ENCODE data around the gene SLC35E4. TPM values are rescaled to one million over a fixed set of nuclear protein-coding genes. Genes with fewer than 3 reads are reported as not detected.

Gene SLC35E4
- polyA plus RNA-seq, 1 of the 3 experiments (the other 2 are of a cell fraction): 2.8 TPM

DNA sequence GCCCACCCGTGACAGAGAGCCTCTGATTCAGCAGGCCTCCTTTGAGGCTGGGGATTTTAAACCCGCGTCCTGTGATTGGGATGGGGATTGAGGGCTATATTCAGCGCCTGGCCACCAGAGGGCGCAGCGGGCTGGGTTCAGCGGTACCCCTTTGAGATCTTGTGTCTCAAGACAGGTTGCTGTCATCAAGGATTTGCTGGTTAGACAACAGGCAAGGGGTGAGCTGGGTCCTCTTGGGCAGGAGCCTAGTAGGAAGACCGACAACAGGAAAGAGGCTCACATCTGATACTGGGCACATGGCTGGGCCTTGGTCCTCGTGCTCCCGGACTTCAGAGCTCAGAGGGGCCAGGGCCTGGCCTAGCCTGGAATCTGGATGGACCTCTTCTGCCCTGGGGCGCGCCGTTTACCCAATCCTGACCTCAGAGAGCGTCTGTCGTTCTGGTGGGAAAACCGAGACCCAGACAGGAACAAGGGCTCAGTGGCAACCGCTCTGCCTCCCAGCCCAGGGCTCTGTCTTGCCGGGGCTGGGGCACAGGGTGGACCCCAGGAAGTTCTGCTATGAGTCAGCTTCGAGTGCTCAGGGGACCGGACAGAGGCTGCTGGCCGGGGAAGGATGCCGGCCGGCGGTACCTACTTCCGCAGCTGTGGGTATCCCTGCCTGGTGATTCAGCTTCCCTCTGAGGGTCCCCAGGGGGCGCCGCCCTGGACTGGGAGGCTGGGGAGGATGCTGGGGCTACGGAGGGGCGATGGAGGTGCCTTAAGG lies 929 bp upstream of the SLC35E4 start (continued):
- TF ChIP-seq, protein P1, sequence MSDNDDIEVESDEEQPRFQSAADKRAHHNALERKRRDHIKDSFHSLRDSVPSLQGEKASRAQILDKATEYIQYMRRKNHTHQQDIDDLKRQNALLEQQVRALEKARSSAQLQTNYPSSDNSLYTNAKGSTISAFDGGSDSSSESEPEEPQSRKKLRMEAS (IDR thresholded peaks at IDR 0.05; ENCODE audit: low read depth): peak; percentile 65
- TF ChIP-seq FOXJ3 (CRISPR knock-in tag; IDR thresholded peaks at IDR 0.05): peak; percentile 66; the same call in 1 of the 2 replicates
- peak; percentile 51; the same call in 1 of the 2 replicates for TF ChIP-seq JUND (IDR thresholded peaks at IDR 0.05)
- TF ChIP-seq, protein P2, sequence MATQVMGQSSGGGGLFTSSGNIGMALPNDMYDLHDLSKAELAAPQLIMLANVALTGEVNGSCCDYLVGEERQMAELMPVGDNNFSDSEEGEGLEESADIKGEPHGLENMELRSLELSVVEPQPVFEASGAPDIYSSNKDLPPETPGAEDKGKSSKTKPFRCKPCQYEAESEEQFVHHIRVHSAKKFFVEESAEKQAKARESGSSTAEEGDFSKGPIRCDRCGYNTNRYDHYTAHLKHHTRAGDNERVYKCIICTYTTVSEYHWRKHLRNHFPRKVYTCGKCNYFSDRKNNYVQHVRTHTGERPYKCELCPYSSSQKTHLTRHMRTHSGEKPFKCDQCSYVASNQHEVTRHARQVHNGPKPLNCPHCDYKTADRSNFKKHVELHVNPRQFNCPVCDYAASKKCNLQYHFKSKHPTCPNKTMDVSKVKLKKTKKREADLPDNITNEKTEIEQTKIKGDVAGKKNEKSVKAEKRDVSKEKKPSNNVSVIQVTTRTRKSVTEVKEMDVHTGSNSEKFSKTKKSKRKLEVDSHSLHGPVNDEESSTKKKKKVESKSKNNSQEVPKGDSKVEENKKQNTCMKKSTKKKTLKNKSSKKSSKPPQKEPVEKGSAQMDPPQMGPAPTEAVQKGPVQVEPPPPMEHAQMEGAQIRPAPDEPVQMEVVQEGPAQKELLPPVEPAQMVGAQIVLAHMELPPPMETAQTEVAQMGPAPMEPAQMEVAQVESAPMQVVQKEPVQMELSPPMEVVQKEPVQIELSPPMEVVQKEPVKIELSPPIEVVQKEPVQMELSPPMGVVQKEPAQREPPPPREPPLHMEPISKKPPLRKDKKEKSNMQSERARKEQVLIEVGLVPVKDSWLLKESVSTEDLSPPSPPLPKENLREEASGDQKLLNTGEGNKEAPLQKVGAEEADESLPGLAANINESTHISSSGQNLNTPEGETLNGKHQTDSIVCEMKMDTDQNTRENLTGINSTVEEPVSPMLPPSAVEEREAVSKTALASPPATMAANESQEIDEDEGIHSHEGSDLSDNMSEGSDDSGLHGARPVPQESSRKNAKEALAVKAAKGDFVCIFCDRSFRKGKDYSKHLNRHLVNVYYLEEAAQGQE (IDR thresholded peaks at IDR 0.05; ENCODE audit: low read depth, low read length): no peak
- TF ChIP-seq YY1 (IDR thresholded peaks at IDR 0.05; ENCODE audit: low read depth): no peak
- no peak for TF ChIP-seq RXRA (IDR thresholded peaks at IDR 0.05; ENCODE audit: borderline replicate concordance, low read depth)
- TF ChIP-seq, protein P3, sequence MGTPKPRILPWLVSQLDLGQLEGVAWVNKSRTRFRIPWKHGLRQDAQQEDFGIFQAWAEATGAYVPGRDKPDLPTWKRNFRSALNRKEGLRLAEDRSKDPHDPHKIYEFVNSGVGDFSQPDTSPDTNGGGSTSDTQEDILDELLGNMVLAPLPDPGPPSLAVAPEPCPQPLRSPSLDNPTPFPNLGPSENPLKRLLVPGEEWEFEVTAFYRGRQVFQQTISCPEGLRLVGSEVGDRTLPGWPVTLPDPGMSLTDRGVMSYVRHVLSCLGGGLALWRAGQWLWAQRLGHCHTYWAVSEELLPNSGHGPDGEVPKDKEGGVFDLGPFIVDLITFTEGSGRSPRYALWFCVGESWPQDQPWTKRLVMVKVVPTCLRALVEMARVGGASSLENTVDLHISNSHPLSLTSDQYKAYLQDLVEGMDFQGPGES (IDR thresholded peaks at IDR 0.05; ENCODE audit: low read depth, low read length): no peak
- TF ChIP-seq EZH2phosphoT487 (IDR thresholded peaks at IDR 0.05; ENCODE audit: borderline replicate concordance, low read depth): no peak
- TF ChIP-seq EP300 (IDR thresholded peaks at IDR 0.05; ENCODE audit: borderline replicate concordance in 1 of 2, low read depth in 1 of 2, low read length in 1 of 2): no peak
- TF ChIP-seq, protein P4, sequence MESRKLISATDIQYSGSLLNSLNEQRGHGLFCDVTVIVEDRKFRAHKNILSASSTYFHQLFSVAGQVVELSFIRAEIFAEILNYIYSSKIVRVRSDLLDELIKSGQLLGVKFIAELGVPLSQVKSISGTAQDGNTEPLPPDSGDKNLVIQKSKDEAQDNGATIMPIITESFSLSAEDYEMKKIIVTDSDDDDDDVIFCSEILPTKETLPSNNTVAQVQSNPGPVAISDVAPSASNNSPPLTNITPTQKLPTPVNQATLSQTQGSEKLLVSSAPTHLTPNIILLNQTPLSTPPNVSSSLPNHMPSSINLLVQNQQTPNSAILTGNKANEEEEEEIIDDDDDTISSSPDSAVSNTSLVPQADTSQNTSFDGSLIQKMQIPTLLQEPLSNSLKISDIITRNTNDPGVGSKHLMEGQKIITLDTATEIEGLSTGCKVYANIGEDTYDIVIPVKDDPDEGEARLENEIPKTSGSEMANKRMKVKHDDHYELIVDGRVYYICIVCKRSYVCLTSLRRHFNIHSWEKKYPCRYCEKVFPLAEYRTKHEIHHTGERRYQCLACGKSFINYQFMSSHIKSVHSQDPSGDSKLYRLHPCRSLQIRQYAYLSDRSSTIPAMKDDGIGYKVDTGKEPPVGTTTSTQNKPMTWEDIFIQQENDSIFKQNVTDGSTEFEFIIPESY (IDR thresholded peaks at IDR 0.05; ENCODE audit: borderline replicate concordance, low read depth): no peak
- 0 out of 2 replicates have a peak, but pooled peaks have one; percentile 5 for TF ChIP-seq POLR2AphosphoS5 (IDR thresholded peaks at IDR 0.05; ENCODE audit: low read depth, low read length)
- peak; percentile 98 for TF ChIP-seq SMC3 (IDR thresholded peaks at IDR 0.05; ENCODE audit: low read depth, low read length)
- TF ChIP-seq FOXM1 (IDR thresholded peaks at IDR 0.05; ENCODE audit: low read depth): no peak
- no peak for TF ChIP-seq MEF2A (IDR thresholded peaks at IDR 0.05; ENCODE audit: borderline replicate concordance, low read depth)
- no peak for TF ChIP-seq TEAD4 (IDR thresholded peaks at IDR 0.05; ENCODE audit: borderline replicate concordance, insufficient read depth)
- no peak for TF ChIP-seq TAF1 (IDR thresholded peaks at IDR 0.05; ENCODE audit: borderline replicate concordance, low read depth, low read length)
- 0 out of 2 replicates have a peak, but pooled peaks have one; percentile 26 for TF ChIP-seq ELF1 (IDR thresholded peaks at IDR 0.05)
- TF ChIP-seq SIN3A (IDR thresholded peaks at IDR 0.05; ENCODE audit: borderline replicate concordance, low read depth, low read length): peak; percentile 73; the same call in 1 of the 2 replicates
- TF ChIP-seq, protein P5, sequence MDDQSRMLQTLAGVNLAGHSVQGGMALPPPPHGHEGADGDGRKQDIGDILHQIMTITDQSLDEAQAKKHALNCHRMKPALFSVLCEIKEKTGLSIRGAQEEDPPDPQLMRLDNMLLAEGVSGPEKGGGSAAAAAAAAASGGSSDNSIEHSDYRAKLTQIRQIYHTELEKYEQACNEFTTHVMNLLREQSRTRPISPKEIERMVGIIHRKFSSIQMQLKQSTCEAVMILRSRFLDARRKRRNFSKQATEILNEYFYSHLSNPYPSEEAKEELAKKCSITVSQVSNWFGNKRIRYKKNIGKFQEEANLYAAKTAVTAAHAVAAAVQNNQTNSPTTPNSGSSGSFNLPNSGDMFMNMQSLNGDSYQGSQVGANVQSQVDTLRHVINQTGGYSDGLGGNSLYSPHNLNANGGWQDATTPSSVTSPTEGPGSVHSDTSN (IDR thresholded peaks at IDR 0.05): peak; percentile 57
- 0 out of 2 replicates have a peak, but pooled peaks have one; percentile 6 for TF ChIP-seq GABPA (IDR thresholded peaks at IDR 0.05; ENCODE audit: low read depth)
- peak; percentile 44; the same call in 1 of the 2 replicates for TF ChIP-seq FOSL2 (IDR thresholded peaks at IDR 0.05; ENCODE audit: borderline replicate concordance, low read depth)
